HG03342 (cell line): ENCODE measurements around the gene CBY1.
"Not testable (repeated sequence)": the region's sequence is repeated elsewhere in the genome, so short reads cannot be mapped to it uniquely, and the experiment has no call there.

Experiments used
- ATAC-seq: cut with Tn5 transposase; IDR thresholded peaks from one replicate; pipeline ENCODE4 v1.9.1; 2021; ENCODE audit warnings: mild to moderate bottlenecking, moderate library complexity; ENCODE audit not compliant: unreplicated experiment

Gene CBY1

GRCh38 chr22:38656256-38657044 lies at the start of gene CBY1, which contains the start of gene FAM227A:
CBY1 (plus strand) TSS chr22:38656638; CDS start chr22:38668055, 11,417 bp downstream.
FAM227A (minus strand) TSS chr22:38656392; CDS start chr22:38650168, 6,224 bp downstream.
- peak; percentile 74 for ATAC-seq

GRCh38 chr22:38607680-38608079 lies 48.8 kb upstream of the CBY1 start:
- no peak for ATAC-seq

DNA sequence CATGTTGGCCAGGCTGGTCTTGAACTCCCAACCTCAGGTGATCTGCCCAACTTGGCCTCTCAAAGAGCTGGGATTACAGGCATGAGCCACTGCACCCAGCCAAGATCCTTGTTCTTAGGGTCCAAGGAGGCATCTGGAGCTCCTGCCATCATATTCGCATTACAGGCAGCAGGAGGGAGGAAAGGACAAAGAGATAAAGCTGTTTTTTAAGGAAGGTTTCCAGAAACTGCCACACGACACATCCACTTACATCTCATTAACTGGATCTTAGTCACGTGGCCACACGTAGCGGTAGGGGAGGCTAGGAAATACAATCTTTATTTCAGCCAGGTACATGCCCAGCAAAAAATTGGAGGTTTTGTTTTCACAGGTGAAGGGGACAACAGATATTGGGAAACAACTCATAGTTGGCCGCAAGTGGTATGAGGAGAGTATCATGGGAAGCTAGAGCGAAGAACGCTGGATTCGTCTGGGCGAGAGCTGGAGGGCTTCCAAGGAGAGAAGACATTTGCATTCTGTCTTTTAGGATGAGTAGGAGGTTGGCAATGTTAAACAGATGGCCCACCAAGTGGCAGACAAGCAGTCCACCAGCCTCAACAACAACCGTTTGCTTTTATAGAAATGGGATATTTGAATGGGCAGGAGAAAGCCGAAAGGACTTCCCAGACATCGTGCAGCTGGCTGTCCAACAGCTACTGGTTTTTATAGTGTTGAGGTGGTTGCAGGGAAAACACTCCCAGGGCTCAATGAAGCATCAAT lies 47.3 kb upstream of the CBY1 start:
- no peak for ATAC-seq

DNA sequence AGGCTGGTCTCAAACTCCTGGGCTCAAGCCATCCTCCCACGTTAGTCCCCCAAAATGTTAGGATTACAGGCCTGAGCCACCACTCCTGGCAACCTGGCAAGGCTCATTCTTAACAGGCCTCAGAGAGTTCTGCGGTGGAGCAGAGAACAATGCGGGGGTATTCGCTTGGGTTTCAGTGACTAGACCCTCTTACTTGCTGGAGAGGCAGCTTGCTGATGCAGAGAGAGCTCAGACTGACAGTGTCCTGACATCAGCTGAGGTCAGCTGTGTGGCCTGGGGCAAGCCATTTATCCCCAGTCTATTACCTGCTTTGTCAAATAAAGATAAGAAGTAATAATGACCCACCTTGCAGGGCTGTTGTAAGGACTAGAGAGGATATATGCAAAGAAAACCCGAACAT lies 46.2 kb upstream of the CBY1 start:
- ATAC-seq, result no peak

GRCh38 chr22:38611559-38611958 lies 44.9 kb upstream of the CBY1 start:
- no peak for ATAC-seq

DNA sequence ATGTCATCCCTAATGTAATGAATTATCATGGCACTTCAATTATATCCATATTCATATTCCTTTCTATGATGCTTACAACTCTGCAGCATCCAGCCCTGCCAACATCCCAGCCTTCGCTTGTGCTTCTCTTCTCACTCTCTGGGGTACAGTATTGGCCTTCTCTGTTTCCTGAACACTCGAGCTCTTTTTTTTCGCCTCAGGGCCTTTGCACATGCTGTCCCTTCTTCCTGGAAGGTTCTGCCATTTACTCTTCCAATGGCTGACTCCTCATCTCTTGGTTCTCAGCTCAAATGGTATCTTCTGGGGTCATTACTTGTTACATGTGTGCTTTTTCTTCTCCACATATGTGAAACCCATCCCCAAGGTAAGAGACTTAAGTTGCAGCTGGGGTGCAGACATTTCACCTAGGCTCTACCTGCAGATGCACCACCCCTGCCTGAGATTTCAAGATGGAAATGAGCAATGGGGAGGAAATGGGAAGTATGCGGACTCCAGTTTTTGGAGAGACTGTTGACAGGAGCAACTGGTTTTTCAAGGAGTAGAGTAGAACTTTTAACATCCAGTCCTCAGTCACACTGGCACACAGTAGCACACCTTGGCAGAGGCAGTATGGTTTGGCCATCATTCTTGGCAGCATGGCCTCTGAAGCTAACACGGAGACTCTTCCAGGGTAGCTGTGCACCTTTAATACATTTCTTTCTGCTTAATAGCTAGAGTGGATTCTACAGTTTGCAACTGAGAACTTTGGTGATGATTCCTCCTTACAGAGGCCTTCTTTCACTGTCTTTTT lies 44.0 kb upstream of the CBY1 start:
- no peak for ATAC-seq

DNA sequence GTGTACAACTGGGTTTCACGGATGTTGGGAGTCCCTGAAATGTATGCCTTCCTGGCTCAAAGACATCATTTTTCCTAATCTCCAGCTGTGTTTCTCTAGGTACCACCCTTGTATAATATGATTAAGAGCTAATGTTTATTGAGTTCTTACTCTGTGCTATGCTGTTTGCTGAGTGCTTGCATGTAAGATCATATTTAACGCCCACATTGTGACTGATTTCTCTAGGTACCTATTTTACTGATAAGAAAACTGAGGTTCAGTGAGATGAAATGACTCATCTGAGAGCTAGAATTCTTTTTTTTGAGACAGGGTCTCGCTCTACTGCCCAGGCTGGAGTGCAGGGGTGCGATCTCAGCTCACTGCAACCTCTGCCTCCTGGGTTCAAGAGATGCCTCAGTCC lies 42.9 kb upstream of the CBY1 start:
- ATAC-seq, result no peak

- no peak for ATAC-seq
These were observed 41.9 kb upstream of the CBY1 start for GRCh38 chr22:38614332-38615063.

DNA sequence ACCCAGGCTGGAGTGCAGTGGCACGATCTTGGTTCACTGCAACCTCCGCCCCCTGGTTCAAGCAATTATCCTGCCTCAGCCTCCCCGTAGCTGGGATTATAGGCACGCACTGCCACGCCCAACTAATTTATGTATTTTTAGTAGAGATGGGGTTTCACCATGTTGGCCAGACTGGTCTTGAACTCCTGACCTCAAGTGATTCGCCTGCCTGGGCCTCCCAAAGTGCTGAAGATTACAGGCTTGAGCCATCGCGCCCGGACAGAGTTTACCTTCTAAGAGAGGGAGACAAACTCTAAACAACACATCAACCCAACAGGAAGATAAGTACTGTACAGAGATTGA lies 41.4 kb upstream of the CBY1 start:
- not testable (repeated sequence) for ATAC-seq

DNA sequence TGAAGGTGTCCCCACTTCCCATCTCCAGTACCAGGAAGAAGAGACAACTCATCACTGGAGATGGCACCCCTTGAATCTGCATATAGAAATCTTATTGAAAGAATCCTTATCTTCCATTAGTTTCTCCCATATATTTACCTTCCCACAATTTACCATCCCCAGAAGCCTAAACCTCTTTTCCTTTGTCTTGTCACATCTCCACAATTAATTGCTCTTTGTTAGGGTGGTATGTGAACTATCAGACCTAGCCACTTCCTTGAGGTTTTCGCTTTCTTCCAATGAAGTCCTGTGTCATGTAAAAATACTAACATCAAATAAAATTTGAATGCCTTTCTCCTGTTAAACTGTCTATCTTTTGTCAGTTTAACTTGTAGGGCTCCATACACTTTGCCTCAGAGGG lies 38.2 kb upstream of the CBY1 start:
- ATAC-seq, result no peak

- ATAC-seq, result no peak
These were observed 37.8 kb upstream of the CBY1 start for GRCh38 chr22:38618682-38619081.

GRCh38 chr22:38623351-38623750 lies 33.1 kb upstream of the CBY1 start:
- no peak for ATAC-seq

- no peak for ATAC-seq
These were observed 28.0 kb upstream of the CBY1 start for GRCh38 chr22:38628444-38628843.

DNA sequence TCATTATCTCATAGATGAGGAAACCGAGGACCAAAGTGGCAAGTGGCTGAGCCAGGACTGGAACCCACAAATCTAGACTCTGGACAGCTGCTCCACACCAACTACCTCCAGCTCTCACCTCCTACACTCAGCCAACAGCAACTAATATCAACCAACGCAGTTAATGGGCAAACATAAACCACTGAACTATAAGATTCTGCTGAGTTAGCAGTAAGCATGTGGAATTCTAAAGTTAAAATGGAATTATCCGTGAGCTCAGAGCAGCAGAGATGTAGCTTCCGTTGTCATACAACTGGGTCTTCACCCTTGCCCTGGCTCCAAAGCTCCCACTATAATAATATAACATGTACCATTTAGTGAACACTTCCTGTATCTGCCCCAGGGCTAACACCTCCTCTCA lies 27.3 kb upstream of the CBY1 start:
- ATAC-seq, result no peak

- ATAC-seq, result no peak
These were observed 24.7 kb upstream of the CBY1 start for GRCh38 chr22:38631724-38632123.

DNA sequence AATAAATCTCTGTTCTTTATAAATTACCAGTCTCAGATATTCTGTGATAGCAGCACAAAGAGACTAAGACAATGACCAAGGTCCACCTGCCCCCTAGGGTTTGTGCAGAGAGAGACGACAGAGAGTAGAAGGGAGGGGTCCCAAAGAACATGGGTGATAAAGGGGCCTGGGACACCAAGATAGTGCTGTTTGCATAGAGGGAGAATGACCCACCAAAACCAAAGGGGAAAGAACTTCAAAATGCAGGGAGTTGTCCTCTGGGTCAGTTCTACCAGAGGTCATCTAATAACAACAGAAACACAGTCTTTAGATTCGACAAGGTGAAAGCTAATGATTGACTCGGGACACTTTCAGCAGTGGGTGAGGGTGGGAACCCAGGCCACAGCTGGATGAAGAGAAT lies 23.9 kb upstream of the CBY1 start:
- ATAC-seq, result no peak

- no peak for ATAC-seq
These were observed 18.2 kb upstream of the CBY1 start for GRCh38 chr22:38638216-38638615.

- no peak for ATAC-seq
These were observed 17.7 kb upstream of the CBY1 start for GRCh38 chr22:38638728-38639127.

- ATAC-seq, result no peak
These were observed 14.9 kb upstream of the CBY1 start for GRCh38 chr22:38641476-38642040.

DNA sequence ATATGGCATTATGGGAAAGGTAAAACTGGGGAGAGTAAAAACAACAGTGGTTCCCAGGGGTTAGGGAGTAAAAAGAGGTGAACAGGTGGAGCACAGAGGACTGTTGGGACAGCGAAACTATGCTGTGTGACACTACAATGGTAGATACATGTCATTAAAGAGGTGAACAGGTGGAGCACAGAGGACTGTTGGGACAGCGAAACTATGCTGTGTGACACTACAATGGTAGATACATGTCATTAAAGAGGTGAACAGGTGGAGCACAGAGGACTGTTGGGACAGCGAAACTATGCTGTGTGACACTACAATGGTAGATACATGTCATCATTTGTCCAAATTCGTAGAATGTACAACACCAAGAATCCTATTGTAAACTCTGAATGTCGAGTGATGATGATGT lies 12.2 kb upstream of the CBY1 start:
- ATAC-seq, result peak; percentile 51

DNA sequence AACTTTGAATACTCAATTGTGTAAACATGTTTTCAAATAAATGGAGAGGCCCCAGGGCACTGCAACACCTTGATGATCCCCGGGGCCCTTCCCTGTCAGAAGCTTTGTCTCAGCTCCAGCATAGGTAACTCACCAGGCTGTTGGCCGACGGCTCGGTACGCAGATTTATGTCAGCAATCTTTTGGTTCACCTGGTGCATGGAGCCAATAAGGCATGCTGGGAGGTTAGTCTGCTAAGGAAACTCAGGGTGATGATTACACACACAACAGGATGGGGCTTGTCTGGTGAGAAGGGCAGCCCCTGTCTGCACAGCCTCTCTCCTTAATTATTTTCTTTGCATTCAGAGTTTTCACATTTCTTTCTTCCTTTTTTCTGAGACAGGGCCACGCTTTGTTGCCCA lies 11.0 kb upstream of the CBY1 start:
- no peak for ATAC-seq
